Measurements from ENCODE around the gene USP24. TPM values are rescaled to one million over a fixed set of nuclear protein-coding genes. Genes with fewer than 3 reads are reported as not detected.
"Not testable (repeated sequence)": the region's sequence is repeated elsewhere in the genome, so short reads cannot be mapped to it uniquely, and the experiment has no call there.

USP24 gene
- total RNA-seq, 1 donor from 2014 or later, result 93.9 TPM

DNA sequence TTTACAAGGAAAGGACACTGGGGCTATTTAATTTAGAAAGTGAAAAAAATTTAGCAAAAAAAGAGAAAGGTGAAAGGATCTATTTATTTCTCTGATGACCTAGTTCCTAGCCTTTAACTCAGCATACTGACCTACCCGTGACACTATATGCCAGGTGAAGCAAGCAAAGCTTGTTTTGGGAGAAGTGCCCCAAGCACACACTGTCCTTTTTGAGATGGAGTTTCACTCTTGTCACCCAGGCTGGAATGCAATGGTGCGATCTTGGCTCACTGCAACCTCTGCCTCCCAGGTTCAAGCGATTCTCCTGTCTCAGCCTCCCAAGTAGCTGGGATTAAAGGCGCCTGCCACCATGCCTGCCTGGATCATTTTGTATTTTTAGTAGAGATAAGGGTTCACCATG is 14.6 kb upstream of the USP24 start:
- not testable (repeated sequence) for DNase-seq

DNA sequence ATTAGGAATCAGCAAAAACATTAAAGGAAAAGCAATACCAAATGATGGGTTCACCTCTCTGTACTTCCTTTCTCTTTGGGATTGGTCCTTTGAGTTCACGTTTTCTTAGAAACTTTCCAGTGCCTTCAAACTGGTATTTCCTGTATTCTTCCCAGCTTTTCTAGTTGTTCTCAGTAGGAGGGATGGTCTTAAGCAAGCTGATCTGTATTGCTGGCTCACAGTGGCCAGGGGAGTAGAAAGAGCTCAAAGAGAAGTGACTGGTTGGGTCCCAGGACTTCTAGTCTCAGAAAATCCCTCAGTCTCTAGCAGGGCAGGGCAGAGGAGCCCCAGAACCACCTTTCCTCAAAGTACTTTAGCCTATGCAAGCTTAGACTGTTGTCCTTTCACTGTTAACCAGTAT is 10.1 kb upstream of the USP24 start:
- no peak for DNase-seq

DNA sequence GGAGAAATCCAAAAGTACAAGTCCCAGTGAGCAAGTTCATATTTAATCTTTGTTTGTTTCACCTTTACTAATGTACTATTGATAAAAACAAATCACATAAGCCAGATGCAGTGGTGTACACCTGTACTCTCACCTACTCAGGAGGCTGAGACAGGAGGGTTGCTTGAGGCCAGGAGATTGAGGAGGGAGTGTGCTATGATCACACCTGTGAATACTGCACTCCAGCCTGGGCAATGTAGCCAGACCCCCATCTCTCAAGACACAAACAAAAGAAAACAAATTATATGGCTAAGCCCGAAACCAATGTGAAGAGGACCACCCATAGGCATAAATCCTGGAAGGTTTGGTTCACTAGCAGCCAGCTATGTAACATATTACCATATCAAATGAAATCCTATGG is 9.6 kb upstream of the USP24 start:
- DNase-seq, result no peak

- DNase-seq, result no peak
Observed at GRCh38 chr1:55222152-55222551, 7.0 kb upstream of the USP24 start.

GRCh38 chr1:55217226-55217986 is 2.2 kb upstream of the USP24 start:
- no peak for DNase-seq

DNA sequence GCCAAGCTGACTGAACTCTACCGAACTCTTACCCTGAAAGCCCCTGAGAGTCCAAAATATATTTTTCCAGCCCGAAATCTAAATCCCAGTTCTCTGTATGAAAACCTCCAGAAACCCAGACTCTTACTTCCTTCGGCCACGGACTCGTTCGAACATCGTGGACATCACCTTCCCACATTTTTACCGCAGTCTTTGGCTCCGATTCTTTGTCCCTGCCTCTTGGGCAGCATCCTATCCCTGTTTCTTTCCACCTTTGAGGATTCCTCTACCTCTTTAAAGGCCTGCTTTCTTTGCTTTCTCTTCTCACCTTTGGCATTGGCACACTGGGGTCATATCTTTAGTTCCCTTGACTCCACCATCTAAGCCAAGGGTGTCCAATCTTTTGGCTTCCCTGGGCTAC is 932 bp upstream of the USP24 start:
- DNase-seq, result no peak

DNA sequence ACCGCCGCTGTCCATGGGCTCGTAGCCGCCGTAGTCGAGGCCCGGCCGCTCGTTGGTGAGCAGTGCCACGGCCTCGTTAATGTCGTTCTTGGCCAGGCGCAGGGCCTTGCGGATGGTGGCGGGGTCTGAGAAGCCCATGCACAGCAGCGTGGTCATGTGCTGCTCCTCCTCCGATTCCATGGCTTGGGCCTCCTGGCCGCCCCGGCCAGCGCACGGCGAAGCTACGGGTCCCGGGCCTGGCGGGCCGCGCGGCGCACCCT is 300 bp downstream of the USP24 start:
- peak; percentile 42 for DNase-seq

DNA sequence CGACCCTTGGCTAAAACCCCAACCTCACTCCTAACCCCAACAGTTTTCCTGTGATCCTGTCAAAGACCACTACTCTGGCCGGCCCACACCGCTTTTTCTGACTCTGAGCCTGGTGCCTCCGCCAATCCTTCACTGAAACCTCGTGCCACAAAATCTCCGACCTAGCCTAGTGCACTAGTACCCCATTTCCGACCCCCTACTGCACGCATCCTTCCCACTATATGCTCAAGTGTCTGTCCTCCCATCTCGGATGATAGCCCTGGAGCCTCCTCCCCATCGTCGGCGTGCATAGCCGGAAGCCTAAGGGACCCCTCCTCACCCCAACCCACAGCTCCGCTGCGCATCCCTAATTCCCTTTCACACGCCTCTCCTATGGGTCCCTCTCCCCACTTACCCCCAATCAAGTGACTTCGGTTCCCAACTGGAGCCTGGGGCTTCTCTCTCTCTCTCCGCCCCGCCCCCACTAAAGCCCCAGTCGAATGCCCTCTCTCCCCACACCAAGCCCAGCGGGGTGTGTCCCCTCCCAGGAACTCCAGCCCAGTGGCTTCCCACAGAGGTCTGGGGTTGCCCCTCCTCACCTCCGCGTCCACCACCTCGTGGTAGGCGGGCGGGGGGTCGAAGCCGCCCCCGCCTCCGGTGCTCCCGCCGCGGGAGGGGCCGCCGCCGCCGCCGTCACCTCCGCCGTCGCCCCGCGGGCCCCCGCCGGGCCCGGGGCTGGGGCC is 791 bp downstream of the USP24 start:
- peak; percentile 41 for DNase-seq

- no peak for DNase-seq
Observed at GRCh38 chr1:55213885-55214211, 1.3 kb downstream of the USP24 start.

DNA sequence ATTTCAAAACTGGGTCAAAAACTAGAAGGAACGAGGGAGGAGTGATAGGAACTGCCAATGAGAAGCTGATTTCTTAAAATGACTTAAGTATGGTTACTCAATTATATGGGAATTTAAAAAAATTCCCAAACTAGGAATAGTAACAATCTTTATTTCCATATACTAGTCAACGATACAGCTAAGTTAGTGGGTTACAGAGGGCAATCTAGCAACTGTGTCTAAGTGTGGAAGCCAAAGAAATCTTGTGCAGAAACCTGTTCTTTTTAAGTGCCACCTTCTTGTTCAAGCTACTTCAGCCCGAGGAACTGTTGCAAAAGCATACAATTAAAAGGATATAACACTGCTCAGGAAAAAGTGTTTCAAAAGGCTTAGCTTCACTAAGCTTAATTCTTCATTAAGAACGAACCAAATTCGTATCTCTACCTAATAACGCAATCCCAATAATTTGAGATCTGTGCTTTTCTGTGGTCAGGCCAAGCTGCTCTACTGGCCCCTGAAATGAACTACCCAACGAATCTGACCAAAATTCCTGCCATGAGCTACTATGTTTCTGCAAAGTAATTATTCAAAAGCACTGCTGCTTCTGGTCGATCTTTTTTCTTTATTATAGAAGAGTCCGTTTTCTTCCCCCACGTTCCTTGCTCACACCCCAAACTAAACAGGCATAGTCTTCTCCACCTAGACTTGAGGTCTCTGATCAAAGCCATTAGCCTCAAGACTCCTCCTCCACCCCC is 1.8 kb downstream of the USP24 start:
- no peak for DNase-seq

GRCh38 chr1:55212349-55213150 is 2.6 kb downstream of the USP24 start:
- DNase-seq, result no peak

DNA sequence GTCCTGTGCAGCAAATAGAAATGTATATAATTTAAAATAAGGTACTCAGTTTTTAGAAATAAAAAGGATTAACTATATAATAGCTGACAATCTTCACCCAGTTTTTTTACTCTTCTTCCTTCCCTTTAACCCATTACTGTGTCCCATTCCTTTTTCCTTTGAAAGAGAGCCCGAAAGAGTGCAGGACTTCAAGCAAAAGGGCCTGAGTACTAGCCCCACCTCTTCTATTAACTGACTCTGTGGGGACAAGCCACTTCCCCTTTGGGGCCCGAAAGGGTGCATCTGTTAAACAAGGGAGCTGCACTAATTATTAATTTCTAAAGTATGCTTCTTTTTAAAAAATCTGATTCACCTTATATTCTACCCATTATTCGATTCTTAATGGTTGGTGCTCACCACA is 3.3 kb downstream of the USP24 start:
- DNase-seq, result no peak

GRCh38 chr1:55210990-55211801 is 4.0 kb downstream of the USP24 start:
- DNase-seq, result no peak

DNA sequence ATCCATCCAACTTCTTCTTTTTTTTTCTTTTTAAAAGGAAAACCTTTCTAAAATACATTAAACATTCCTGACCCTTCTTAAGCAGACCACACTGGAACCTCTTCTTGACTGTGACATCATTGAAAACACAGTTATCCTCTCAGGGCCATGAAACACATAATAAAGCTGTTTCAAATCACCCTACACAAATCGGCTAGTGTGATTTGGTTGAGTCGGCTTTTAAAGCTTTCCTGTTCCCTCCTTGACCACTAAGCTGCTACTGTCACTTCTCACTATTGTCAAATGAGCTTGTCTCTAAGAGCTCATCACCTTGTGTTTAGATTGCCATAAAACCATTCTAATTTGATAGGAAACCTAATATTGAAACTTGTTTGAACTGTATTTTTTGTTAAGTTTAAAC is 5.9 kb downstream of the USP24 start:
- no peak for DNase-seq

DNA sequence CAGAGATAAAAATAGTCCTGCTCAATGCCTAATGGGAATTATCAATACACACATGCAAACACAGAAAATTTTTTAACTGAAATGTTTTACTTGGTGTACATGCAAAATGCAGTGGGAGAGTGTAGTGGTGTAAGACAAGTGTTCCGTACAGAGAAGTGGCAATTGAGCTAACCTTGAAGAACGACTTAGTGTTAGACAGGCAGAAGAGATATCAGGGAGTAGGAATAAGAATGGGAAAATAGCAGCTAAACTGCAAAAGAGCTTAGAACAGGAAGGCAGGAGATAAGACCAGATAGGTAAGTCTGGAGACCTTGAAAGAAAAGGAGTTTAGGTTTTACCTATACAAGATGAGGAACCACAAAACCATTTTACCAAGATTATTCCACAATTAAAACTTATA is 9.0 kb downstream of the USP24 start:
- no peak for DNase-seq

DNA sequence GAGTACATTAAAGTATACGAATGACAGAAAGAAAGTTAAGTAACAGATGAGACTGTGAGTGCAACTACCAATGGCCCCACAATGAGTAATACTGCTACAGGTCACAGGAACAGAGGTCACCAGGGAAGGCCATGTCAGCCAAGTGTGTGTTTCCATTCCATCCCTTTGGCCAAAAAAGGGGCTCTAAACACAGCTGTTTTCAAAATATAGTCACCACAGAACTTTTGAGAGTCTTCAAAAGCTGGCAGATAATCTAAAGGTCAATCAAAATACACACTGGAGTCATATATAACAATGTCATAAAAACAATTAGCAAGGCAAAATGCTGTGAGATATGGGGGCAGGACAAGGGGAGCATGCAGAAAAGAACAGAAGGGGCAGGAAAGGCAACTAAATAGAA is 10.2 kb downstream of the USP24 start:
- DNase-seq, result no peak

DNA sequence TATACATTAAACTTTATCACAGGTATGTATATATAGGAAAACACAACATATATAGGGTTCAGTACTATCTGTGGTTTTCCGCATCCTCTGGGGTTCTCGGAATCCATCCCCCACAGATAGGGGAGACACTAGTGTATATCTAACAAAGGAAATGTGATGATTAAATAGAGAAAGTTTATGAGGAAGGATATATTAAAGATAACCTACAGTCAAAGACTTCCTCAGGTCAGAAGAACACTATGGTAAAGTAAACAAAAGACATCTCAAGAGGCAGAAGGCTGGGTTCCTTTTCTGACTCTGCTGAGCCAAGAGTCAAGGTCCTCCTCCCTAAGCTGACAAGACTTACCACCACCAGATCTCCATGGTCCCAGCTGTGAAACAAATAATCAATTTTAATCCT is 12.1 kb downstream of the USP24 start:
- no peak for DNase-seq

GRCh38 chr1:55200667-55201066 is 14.5 kb downstream of the USP24 start:
- no peak for DNase-seq

DNA sequence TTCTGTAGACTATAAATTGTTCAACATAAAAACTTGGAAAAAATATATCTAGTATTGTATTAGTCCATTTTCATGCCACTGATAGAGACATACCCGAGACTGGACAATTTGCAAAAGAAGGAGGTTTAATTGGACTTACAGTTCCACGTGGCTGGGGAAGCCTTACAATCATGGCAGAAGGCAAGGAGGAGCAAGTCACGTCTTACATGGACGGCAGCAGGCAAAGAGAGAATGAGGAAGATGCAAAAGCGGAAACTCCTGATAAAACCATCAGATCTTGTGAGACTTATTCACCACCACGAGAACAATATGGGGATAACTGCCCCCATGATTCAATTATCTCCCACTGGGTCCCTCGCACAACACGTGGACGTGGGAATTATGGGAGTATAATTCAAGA is 15.4 kb downstream of the USP24 start:
- DNase-seq, result not testable (repeated sequence)

- no peak for DNase-seq
Observed at GRCh38 chr1:55198044-55198443, 17.1 kb downstream of the USP24 start.

DNA sequence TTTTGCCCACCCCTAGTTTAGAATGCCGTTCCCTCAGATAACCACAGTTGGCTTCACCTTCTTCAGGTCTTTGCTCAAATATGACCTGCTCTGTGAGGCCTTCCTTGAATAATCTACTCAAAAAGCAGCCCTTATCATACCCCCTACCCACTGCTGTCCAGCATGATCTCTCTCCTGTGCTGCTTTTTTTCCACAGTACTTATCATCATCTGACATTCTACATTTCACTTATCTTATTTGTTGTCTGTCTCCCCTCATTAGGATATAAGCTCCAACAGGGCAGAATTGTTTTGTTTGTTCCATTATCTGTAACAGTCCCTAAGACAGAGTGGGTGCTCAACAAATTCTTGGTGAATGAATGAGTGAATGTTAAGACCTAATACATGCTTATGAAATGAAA is 18.1 kb downstream of the USP24 start:
- DNase-seq, result no peak

DNA sequence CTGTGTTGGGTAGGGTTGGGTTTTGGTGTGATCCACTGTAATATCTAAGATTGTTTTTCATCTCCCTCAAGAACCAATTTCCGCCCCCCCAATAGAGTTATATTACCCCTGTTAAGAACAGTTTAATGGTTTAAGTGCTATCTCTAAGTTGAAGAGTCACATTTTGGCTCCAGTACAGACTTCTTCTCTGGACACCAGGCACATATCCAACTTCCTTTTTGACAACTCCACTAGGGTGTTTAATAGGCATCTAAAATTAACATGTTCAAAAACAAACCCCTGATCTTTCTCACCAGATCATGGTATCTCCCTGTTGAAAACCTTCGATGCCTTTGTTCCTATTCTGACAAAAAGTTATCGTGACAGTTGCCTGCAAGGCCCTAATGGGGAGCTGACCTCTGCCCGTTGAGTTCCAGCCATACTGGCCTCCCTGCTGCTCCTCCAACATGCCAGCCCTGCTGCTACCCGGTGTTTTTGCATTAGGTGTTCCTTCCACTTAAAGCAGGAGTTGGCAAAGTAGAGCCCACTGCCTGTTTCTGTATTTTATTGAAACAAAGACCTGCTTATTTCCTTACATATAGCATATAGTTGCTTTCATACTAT is 18.6 kb downstream of the USP24 start:
- no peak for DNase-seq

Data from occipital lobe (tissue), 2 donors.